Memory B cell (primary cell): ENCODE data around the gene ZNF771.
"Not testable (repeated sequence)": the region's sequence is repeated elsewhere in the genome, so short reads cannot be mapped to it uniquely, and the experiment has no call there.

Experiments
- ATAC-seq: fragments of 150-1000 bp; cut with Tn5 transposase; 2 replicates; pipeline ENCODE4 v1.10.0; 2021; ENCODE audit warnings: low read depth, mild to moderate bottlenecking, moderate library complexity
- DNase-seq, 2 donors: peaks; one replicate each; pipeline ENCODE4 v3.0.0; 2022; ENCODE audit warnings: low spot score in 2 of 2
- H3K27ac Mint-ChIP-seq: one replicate; pipeline ENCODE4 v1.8.0; 2022; ENCODE audit warnings: mild to moderate bottlenecking, moderate library complexity, mixed read lengths
- H3K27me3 Mint-ChIP-seq: one replicate; pipeline ENCODE4 v1.8.0; 2022; ENCODE audit warnings: mixed read lengths
- H3K36me3 Mint-ChIP-seq: one replicate; pipeline ENCODE4 v1.8.0; 2022; ENCODE audit warnings: mild to moderate bottlenecking, mixed read lengths
- H3K4me1 Mint-ChIP-seq: one replicate; pipeline ENCODE4 v1.8.0; 2022; ENCODE audit warnings: mixed read lengths
- H3K4me3 Mint-ChIP-seq: one replicate; pipeline ENCODE4 v1.8.0; 2022; ENCODE audit warnings: mild to moderate bottlenecking, moderate library complexity, mixed read lengths
- H3K9me3 Mint-ChIP-seq: one replicate; pipeline ENCODE4 v1.8.0; 2022; ENCODE audit warnings: mixed read lengths

ZNF771 gene

GRCh38 chr16:30445408-30446202 is 38.2 kb downstream of the ZNF771 start, which contains the start of gene SEPHS2:
TSS of gene SEPHS2 (minus strand) at chr16:30445874. CDS start at chr16:30445727, 147 bp downstream.
- H3K9me3 Mint-ChIP-seq = no peaks in the 10 kb centered on the region
- peak within 1 kb of the TSS; percentile 92 for H3K27ac Mint-ChIP-seq
- peaks cover 10% of the 10 kb centered on the region for H3K36me3 Mint-ChIP-seq
- peaks cover 26% of the 10 kb centered on the region for H3K4me1 Mint-ChIP-seq
- peak within 1 kb of the TSS; percentile 93 for H3K4me3 Mint-ChIP-seq
- ATAC-seq = peak; percentile 93
- peak; percentile 89 to 93 for DNase-seq
- H3K27me3 Mint-ChIP-seq = no peaks in the 10 kb centered on the region

- peak overlapping the region; percentile 92 for H3K27ac Mint-ChIP-seq
- ATAC-seq (no peak), DNase-seq (no peak)
- peaks cover 10% of the 10 kb centered on the region for H3K36me3 Mint-ChIP-seq
- H3K27me3 Mint-ChIP-seq = no peaks in the 10 kb centered on the region
- H3K9me3 Mint-ChIP-seq = no peaks in the 10 kb centered on the region
- peaks cover 29% of the 10 kb centered on the region for H3K4me1 Mint-ChIP-seq
- H3K4me3 Mint-ChIP-seq = peak overlapping the region; percentile 93
These were observed 38.8 kb downstream of the ZNF771 start for GRCh38 chr16:30446203-30446595.

- Mint-ChIP-seq H3K9me3 (no peaks in the 10 kb centered on the region), H3K27me3 (no peaks in the 10 kb centered on the region), H3K4me1 (peaks cover 33% of the 10 kb centered on the region), H3K4me3 (no peak overlapping the region), H3K36me3 (peaks cover 10% of the 10 kb centered on the region), H3K27ac (no peak overlapping the region)
- ATAC-seq = no peak
- DNase-seq = no peak
These were observed 40.3 kb downstream of the ZNF771 start for GRCh38 chr16:30447512-30448226.

GRCh38 chr16:30449116-30449435 is 41.7 kb downstream of the ZNF771 start:
- peaks cover 27% of the 10 kb centered on the region for H3K4me1 Mint-ChIP-seq
- peaks cover 3% of the 10 kb centered on the region for H3K36me3 Mint-ChIP-seq
- no peak overlapping the region for H3K4me3 Mint-ChIP-seq
- H3K9me3 Mint-ChIP-seq = no peaks in the 10 kb centered on the region
- no peak for ATAC-seq
- no peaks in the 10 kb centered on the region for H3K27me3 Mint-ChIP-seq
- DNase-seq = no peak
- H3K27ac Mint-ChIP-seq = no peak overlapping the region

- H3K4me3 Mint-ChIP-seq, DNase-seq, H3K9me3 Mint-ChIP-seq, H3K27me3 Mint-ChIP-seq, H3K27ac Mint-ChIP-seq, H3K36me3 Mint-ChIP-seq, ATAC-seq: not testable (repeated sequence)
- H3K4me1 Mint-ChIP-seq = peaks cover 26% of the 10 kb centered on the region
These were observed 45.5 kb downstream of the ZNF771 start for GRCh38 chr16:30452709-30453580.

GRCh38 chr16:30456302-30456701 is 48.9 kb downstream of the ZNF771 start:
- Mint-ChIP-seq H3K4me3 (no peak overlapping the region), H3K27me3 (no peaks in the 10 kb centered on the region), H3K27ac (peak overlapping the region; percentile 77), H3K9me3 (no peaks in the 10 kb centered on the region), H3K36me3 (no peaks in the 10 kb centered on the region), H3K4me1 (peaks cover 28% of the 10 kb centered on the region)
- DNase-seq (no peak), ATAC-seq (no peak)

- Mint-ChIP-seq H3K36me3 (no peaks in the 10 kb centered on the region), H3K27me3 (no peaks in the 10 kb centered on the region), H3K27ac (no peak overlapping the region), H3K9me3 (no peaks in the 10 kb centered on the region), H3K4me1 (peaks cover 28% of the 10 kb centered on the region), H3K4me3 (no peak overlapping the region)
- DNase-seq = no peak
- no peak for ATAC-seq
These were observed 49.9 kb downstream of the ZNF771 start for GRCh38 chr16:30457256-30457655.

- ATAC-seq = no peak
- no peak for DNase-seq
- H3K4me3 Mint-ChIP-seq = no peak overlapping the region
- peaks cover 21% of the 10 kb centered on the region for H3K4me1 Mint-ChIP-seq
- no peaks in the 10 kb centered on the region for H3K27me3 Mint-ChIP-seq
- H3K9me3 Mint-ChIP-seq = no peaks in the 10 kb centered on the region
- peak overlapping the region; percentile 88 for H3K27ac Mint-ChIP-seq
- no peaks in the 10 kb centered on the region for H3K36me3 Mint-ChIP-seq
These were observed 50.5 kb downstream of the ZNF771 start for GRCh38 chr16:30457743-30458560.

- H3K4me3 Mint-ChIP-seq = peak overlapping the region; percentile 37
- H3K27me3 Mint-ChIP-seq = no peaks in the 10 kb centered on the region
- H3K4me1 Mint-ChIP-seq = peaks cover 20% of the 10 kb centered on the region
- ATAC-seq (peak; percentile 95), DNase-seq (peak; percentile 48 to 52)
- H3K27ac Mint-ChIP-seq = peak overlapping the region; percentile 88
- H3K9me3 Mint-ChIP-seq = no peaks in the 10 kb centered on the region
- no peaks in the 10 kb centered on the region for H3K36me3 Mint-ChIP-seq
These were observed 51.4 kb downstream of the ZNF771 start for GRCh38 chr16:30458561-30459394.

- Mint-ChIP-seq H3K36me3 (no peaks in the 10 kb centered on the region), H3K4me1 (peaks cover 20% of the 10 kb centered on the region), H3K4me3 (peak overlapping the region; percentile 70), H3K27me3 (no peaks in the 10 kb centered on the region), H3K9me3 (no peaks in the 10 kb centered on the region), H3K27ac (peak overlapping the region; percentile 88)
- DNase-seq (no peak), ATAC-seq (no peak)
These were observed 52.0 kb downstream of the ZNF771 start for GRCh38 chr16:30459456-30459855.

GRCh38 chr16:30461426-30461825 is 54.0 kb downstream of the ZNF771 start:
- H3K27me3 Mint-ChIP-seq, DNase-seq, H3K4me3 Mint-ChIP-seq, H3K9me3 Mint-ChIP-seq, H3K36me3 Mint-ChIP-seq, H3K27ac Mint-ChIP-seq, ATAC-seq: not testable (repeated sequence)
- peaks cover 18% of the 10 kb centered on the region for H3K4me1 Mint-ChIP-seq

- DNase-seq = no peak
- H3K27me3 Mint-ChIP-seq = no peaks in the 10 kb centered on the region
- peaks cover 2% of the 10 kb centered on the region for H3K4me1 Mint-ChIP-seq
- H3K27ac Mint-ChIP-seq = no peak overlapping the region
- no peak for ATAC-seq
- no peaks in the 10 kb centered on the region for H3K36me3 Mint-ChIP-seq
- no peak overlapping the region for H3K4me3 Mint-ChIP-seq
- no peaks in the 10 kb centered on the region for H3K9me3 Mint-ChIP-seq
These were observed 56.7 kb downstream of the ZNF771 start for GRCh38 chr16:30464078-30464477.
